Measurements from ENCODE around the gene HAND2. TPM values are rescaled to one million over a fixed set of nuclear protein-coding genes. Genes with fewer than 3 reads are reported as not detected.

HAND2 gene
- total and polyA plus RNA-seq, 2 experiments from 2014 or later, result 0.15 TPM; not detected in 1

- no peak for TF ChIP-seq CREB1 (CRISPR knock-in tag; IDR thresholded peaks at IDR 0.05; ENCODE audit: low read depth)
- TF ChIP-seq ZNF114 (CRISPR knock-in tag; IDR thresholded peaks at IDR 0.05), result no peak
- TF ChIP-seq ZNF331 (CRISPR knock-in tag; IDR thresholded peaks at IDR 0.05; ENCODE audit: low read depth), result no peak
- no peak for TF ChIP-seq ZNF462 (CRISPR knock-in tag; IDR thresholded peaks at IDR 0.05)
- no peak for TF ChIP-seq CTCF (conservative IDR thresholded peaks at IDR 0.05; ENCODE audit: low read depth in 2 of 2)
- TF ChIP-seq EZH2 (IDR thresholded peaks at IDR 0.05; ENCODE audit: low read depth, unreplicated experiment), result peak; percentile 75
- no peak for TF ChIP-seq POLR2AphosphoS5 (IDR thresholded peaks at IDR 0.05; ENCODE audit: low read depth)
- TF ChIP-seq JUNB (IDR thresholded peaks at IDR 0.05; ENCODE audit: unreplicated experiment), result no peak
- peak; percentile 63 for TF ChIP-seq EZH2phosphoT487 (IDR thresholded peaks at IDR 0.05; ENCODE audit: unreplicated experiment)
- no peak for TF ChIP-seq STAT1 (IDR thresholded peaks at IDR 0.05; ENCODE audit: unreplicated experiment)
- TF ChIP-seq NANOG (IDR thresholded peaks at IDR 0.05; ENCODE audit: borderline replicate concordance), result no peak
- no peak for TF ChIP-seq ETS1 (IDR thresholded peaks at IDR 0.05)
- TF ChIP-seq REST (IDR thresholded peaks at IDR 0.05; ENCODE audit: unreplicated experiment), result no peak
- Mint-ChIP-seq H3K27me3 (ENCODE audit: insufficient read depth, low read depth, poor library complexity) (peaks cover 100% of the 10 kb centered on the region), H3K4me1 (peaks cover 44% of the 10 kb centered on the region), H3K36me3 (ENCODE audit: low read depth) (no peaks in the 10 kb centered on the region; the same call in 2 of the 3 replicates), H3K27ac (no peak overlapping the region), H3K9me3 (no peaks in the 10 kb centered on the region; the same call in 2 of the 3 replicates), H3K4me3 (peak overlapping the region; percentile 56)
- H4K20me1 ChIP-seq (replicated peaks; ENCODE audit: insufficient read depth), result peaks cover 44% of the 10 kb centered on the region
- H3K27me3 ChIP-seq (ENCODE audit: insufficient read depth), result peaks cover 100% of the 10 kb centered on the region
- H3K36me3 ChIP-seq (ENCODE audit: insufficient read depth), result no peaks in the 10 kb centered on the region
- ATAC-seq (peak; percentile 10), DNase-seq (ENCODE audit: low spot score) (peak; percentile 61)
- peaks cover 36% of the 10 kb centered on the region for H3F3A ChIP-seq (replicated peaks; ENCODE audit: low read depth)
- H3K79me2 ChIP-seq (replicated peaks; ENCODE audit: insufficient read depth), result no peaks in the 10 kb centered on the region
- no peak overlapping the region for H3K27ac ChIP-seq (ENCODE audit: low read depth)
- peak overlapping the region; percentile 82 for H3K4me2 ChIP-seq
- peaks cover 69% of the 10 kb centered on the region for H3K4me1 ChIP-seq (ENCODE audit: insufficient read depth)
- peak overlapping the region; percentile 53 for H3K4me3 ChIP-seq
- no peak overlapping the region for H2AFZ ChIP-seq
- H3K9me2 ChIP-seq (ENCODE audit: insufficient read depth), result no peaks in the 10 kb centered on the region
Measured at GRCh38 chr4:173518425-173519102, 11.5 kb downstream of the HAND2 start.

All from GM23338 (cell line).